B cell (primary cell): ENCODE data around the gene PLEKHM3. TPM values are rescaled to one million over a fixed set of nuclear protein-coding genes. Genes with fewer than 3 reads are reported as not detected.

Experiments used
- ATAC-seq: fragments of 200-7000 bp; cut with Tn5 transposase; one replicate; pipeline ENCODE4 v1.10.0; 2021; ENCODE audit warnings: low read depth, mild to moderate bottlenecking, moderate number of reproducible peaks, moderate library complexity
- CTCF ChIA-PET: fragments of 350-600 bp; sonication (Branson Sonifier 250); formaldehyde crosslinking; loops from one replicate; lab custom pipeline; 2021; ENCODE audit warnings: antibody characterized with exemption, inconsistent platforms; lab: Charles Lee
- POLR2A ChIA-PET: fragments of 350-600 bp; sonication (Branson Sonifier 250); formaldehyde crosslinking; loops from one replicate; lab custom pipeline; 2021; ENCODE audit warnings: antibody characterized with exemption; lab: Charles Lee
- DNase-seq: peaks from one replicate; pipeline ENCODE4 v3.0.0; 2013
- H2AFZ ChIP-seq: 2 replicates; pipeline ENCODE4 v1.6.1; 2012; ENCODE audit warnings: mild to moderate bottlenecking, low read depth, low read length; ENCODE audit not compliant: insufficient read depth, poor library complexity, severe bottlenecking
- H3K27ac ChIP-seq, 2 donors: 1 replicate in 1 of 2; 2 replicates in 1 of 2; pipeline ENCODE4 v1.5.1; 2012 to 2013; ENCODE audit warnings: low read length in 2 of 2, mild to moderate bottlenecking in 2 of 2, moderate library complexity in 1 of 2
- H3K27me3 ChIP-seq, 4 experiments: fragments of 200-600 bp in 1 of 4; sonication (generic) in 1 of 4; replicated peaks in 1 of 4; 1 replicate in 2 of 4; 2 replicates in 2 of 4; pipeline versions ENCODE4 v1.6.1 to v1.7.0; 2013 to 2016; ENCODE audit warnings: low read length in 3 of 4, mild to moderate bottlenecking in 2 of 4, mixed read lengths in 1 of 4, moderate library complexity in 1 of 4; ENCODE audit not compliant: insufficient read depth in 4 of 4, control insufficient read depth in 3 of 4; ENCODE audit errors: control extremely low read depth in 1 of 4
- H3K36me3 ChIP-seq, 2 experiments: replicated peaks in 1 of 2; 1 replicate in 1 of 2; 2 replicates in 1 of 2; pipeline versions ENCODE4 v1.6.1 to v1.7.1; 2013; ENCODE audit warnings: low read length in 1 of 2; ENCODE audit not compliant: insufficient read depth in 2 of 2, control insufficient read depth in 1 of 2; ENCODE audit errors: control extremely low read depth in 1 of 2, extremely low read depth in 1 of 2
- H3K4me1 ChIP-seq, 2 donors: fragments of 200-600 bp in 1 of 2; sonication (generic) in 1 of 2; 1 replicate in 1 of 2; 2 replicates in 1 of 2; pipeline versions ENCODE4 v1.5.1 to v1.6.1; 2013 to 2017; ENCODE audit warnings: low read length in 2 of 2; ENCODE audit not compliant: control insufficient read depth in 2 of 2, insufficient read depth in 2 of 2
- H3K4me2 ChIP-seq: replicated peaks from 2 replicates; pipeline ENCODE3; 2012; ENCODE audit warnings: mild to moderate bottlenecking, low read depth, low read length; ENCODE audit not compliant: poor library complexity, severe bottlenecking
- H3K4me3 ChIP-seq, 5 experiments: fragments of 200-600 bp in 1 of 5; sonication (generic) in 1 of 5; 1 replicate in 3 of 5; 2 replicates in 2 of 5; pipeline versions ENCODE4 v1.5.1 to v1.7.0; 2011 to 2016; ENCODE audit warnings: low read length in 4 of 5, mild to moderate bottlenecking in 4 of 5, low read depth in 2 of 5, control low read depth in 1 of 5, moderate library complexity in 1 of 5; ENCODE audit not compliant: insufficient read depth in 1 of 5; ENCODE audit errors: control extremely low read depth in 1 of 5, extremely low read depth in 1 of 5
- H3K79me2 ChIP-seq: fragments of 200-600 bp; sonication (generic); one replicate; pipeline ENCODE4 v1.6.0; 2016; ENCODE audit warnings: low read length; ENCODE audit not compliant: control insufficient read depth, insufficient read depth
- H3K9ac ChIP-seq: fragments of 200-600 bp; sonication (generic); 2 replicates; pipeline ENCODE4 v1.6.1; 2017; ENCODE audit warnings: mild to moderate bottlenecking, low read length, moderate library complexity
- H3K9me3 ChIP-seq, 3 donors: one replicate each; pipeline versions ENCODE4 v1.6.1 to v1.7.1; 2013; ENCODE audit warnings: low read length in 2 of 3; ENCODE audit not compliant: control insufficient read depth in 2 of 3, insufficient read depth in 1 of 3; ENCODE audit errors: control extremely low read depth in 1 of 3
- H4K20me1 ChIP-seq: 2 replicates; pipeline ENCODE4 v1.6.0; 2012; ENCODE audit warnings: mild to moderate bottlenecking, low read length; ENCODE audit not compliant: insufficient read depth, control insufficient read depth, poor library complexity, severe bottlenecking
- H3K27ac Mint-ChIP-seq: one replicate; pipeline ENCODE4 v1.8.0; 2021; ENCODE audit warnings: mixed read lengths
- H3K27me3 Mint-ChIP-seq: one replicate; pipeline ENCODE4 v1.8.0; 2021; ENCODE audit warnings: mixed read lengths
- H3K4me1 Mint-ChIP-seq: one replicate; pipeline ENCODE4 v1.8.0; 2021; ENCODE audit warnings: mixed read lengths
- H3K4me3 Mint-ChIP-seq: one replicate; pipeline ENCODE4 v1.8.0; 2021; ENCODE audit warnings: mixed read lengths
- H3K9me3 Mint-ChIP-seq: one replicate; pipeline ENCODE4 v1.8.0; 2022; ENCODE audit warnings: mixed read lengths; ENCODE audit not compliant: insufficient read depth
- CTCF ChIP-seq: fragments of 200-600 bp; IDR thresholded peaks from one replicate; pipeline ENCODE4 v1.8.0; 2022; ENCODE audit warnings: antibody characterized with exemption, mild to moderate bottlenecking
- EZH2 ChIP-seq: IDR thresholded peaks from 2 replicates; pipeline ENCODE4 v1.6.1; 2012; ENCODE audit warnings: borderline replicate concordance, low read depth, mild to moderate bottlenecking, moderate library complexity, low read length; ENCODE audit not compliant: insufficient read depth, poor library complexity, severe bottlenecking
- WGBS: methylation state at CpG from one replicate; pipeline ENCODE4 v1.1.5; 2013; ENCODE audit warnings: missing lambda C conversion rate; ENCODE audit not compliant: insufficient coverage; 5-methylcytosine and 5-hydroxymethylcytosine counted together
- intact Hi-C: fragments of 100-400 bp; cut with micrococcal nuclease; formaldehyde crosslinking; loops from one replicate; pipeline ENCODE4 v1.10.0; 2022
- polyA plus RNA-seq: library from polyadenylated mRNA; depleted of rRNA; stranded (reverse); fragments of >200 nt; gene quantifications from 2 replicates; pipeline ENCODE4 v1.2.3, GENCODE V29; 2012
- total RNA-seq, 2 donors: library from RNA; stranded (reverse); fragments of 120-200 nt in 1 of 2; gene quantifications; 1 replicate in 1 of 2; 2 replicates in 1 of 2; pipeline versions ENCODE4 v1.2.3 to v1.2.4, GENCODE V29; 2013 to 2022

The PLEKHM3 gene
- total and polyA plus RNA-seq, 2 donors (not counting 1 experiment from before 2014, with no cell fraction given), result 4.0 to 17.7 TPM

- no peak overlapping the region for H3K4me2 ChIP-seq
- H3K4me3 Mint-ChIP-seq, result no peak overlapping the region
- intact Hi-C loops, result no loop called here
- no peaks in the 10 kb centered on the region for H3K27me3 ChIP-seq
- no peaks in the 10 kb centered on the region for H3K27me3 Mint-ChIP-seq
- TF ChIP-seq CTCF (no peak), EZH2 (no peak)
- no peak overlapping the region for H3K27ac Mint-ChIP-seq
- no peak overlapping the region for H3K9ac ChIP-seq
- no CpG with 5 or more reads among the region's 1 CpG for WGBS
- H2AFZ ChIP-seq, result no peak overlapping the region
- no peak for ATAC-seq
- no peaks in the 10 kb centered on the region for H4K20me1 ChIP-seq
- CTCF ChIA-PET, result no interaction called here
- no peaks in the 10 kb centered on the region for H3K79me2 ChIP-seq
- no peak overlapping the region for H3K4me3 ChIP-seq
- H3K9me3 ChIP-seq, result no peaks in the 10 kb centered on the region
- no peak overlapping the region for H3K27ac ChIP-seq
- peaks cover 15% of the 10 kb centered on the region for H3K4me1 Mint-ChIP-seq
- H3K9me3 Mint-ChIP-seq, result no peaks in the 10 kb centered on the region
- H3K4me1 ChIP-seq, result peaks cover 10 to 12% of the 10 kb centered on the region in 2 donors
- no peak for DNase-seq
- no peaks in the 10 kb centered on the region for H3K36me3 ChIP-seq
- POLR2A ChIA-PET, result no interaction called here
These were observed 33.4 kb downstream of the PLEKHM3 start for GRCh38 chr2:207991944-207992343.

- peaks cover 22% of the 10 kb centered on the region for H3K4me1 Mint-ChIP-seq
- no peak overlapping the region for H3K4me3 Mint-ChIP-seq
- H4K20me1 ChIP-seq, result no peaks in the 10 kb centered on the region
- H3K27me3 ChIP-seq, result no peaks in the 10 kb centered on the region
- no peaks in the 10 kb centered on the region for H3K27me3 Mint-ChIP-seq
- peaks cover 19% of the 10 kb centered on the region in 2 donors for H3K4me1 ChIP-seq
- intact Hi-C loops, result no loop called here
- H3K79me2 ChIP-seq, result no peaks in the 10 kb centered on the region
- CTCF ChIA-PET, result interaction anchor here (0.6 kb wide), 1 partner anchor 399 kb away, joined by 3 read pairs; no protein-coding TSS in a partner anchor
- no peak overlapping the region for H2AFZ ChIP-seq
- no peaks in the 10 kb centered on the region for H3K9me3 ChIP-seq
- H3K4me2 ChIP-seq, result no peak overlapping the region
- no peak overlapping the region for H3K4me3 ChIP-seq
- H3K9ac ChIP-seq, result no peak overlapping the region
- TF ChIP-seq EZH2, result no peak
- H3K36me3 ChIP-seq, result no peaks in the 10 kb centered on the region
- ATAC-seq, result no peak
- POLR2A ChIA-PET, result no interaction called here
- no peak overlapping the region for H3K27ac ChIP-seq
- no peak for DNase-seq
- no peaks in the 10 kb centered on the region for H3K9me3 Mint-ChIP-seq
- no peak overlapping the region for H3K27ac Mint-ChIP-seq
These were observed 34.5 kb downstream of the PLEKHM3 start for GRCh38 chr2:207990784-207991183.
